A549 (cell line): ENCODE data around the gene CAVIN1. TPM values are rescaled to one million over a fixed set of nuclear protein-coding genes. Genes with fewer than 3 reads are reported as not detected.
A peak's percentile ranks its signal among the peaks of the same experiment; 100 is the strongest.

Experiments
- ATAC-seq, 2 experiments: fragments of 200-7000 bp in 1 of 2; fragments of >200 bp in 1 of 2; cut with Nextera tagmentation in 1 of 2; cut with Tn5 transposase in 1 of 2; 3 replicates each; pipeline versions ENCODE4 v1.8.0 to v1.9.1; 2018 to 2020; ENCODE audit warnings: mild to moderate bottlenecking in 1 of 2, moderate library complexity in 1 of 2
- CTCF ChIA-PET: fragments of 300-600 bp; sonication (Branson Sonifier 250); formaldehyde crosslinking; extraction: SDS; loops from one replicate; lab custom pipeline; 2021; ENCODE audit warnings: antibody characterized with exemption, inconsistent platforms; lab: Yijun Ruan, JAX
- POLR2A ChIA-PET: fragments of 350-600 bp; formaldehyde crosslinking; extraction: SDS; loops from one replicate; lab custom pipeline; 2021; ENCODE audit warnings: antibody characterized with exemption, inconsistent platforms; lab: Yijun Ruan, JAX
- DNase-seq, 2 experiments: peaks; one replicate each; pipeline versions ENCODE4 v3.0.0 to v3.0.0-alpha.2; 2011 to 2016; ENCODE audit warnings: low read depth in 1 of 2, low spot score in 1 of 2
- FAIRE-seq: peaks from 2 replicates; lab custom pipeline; 2011; peaks lifted over from hg19 to GRCh38; lab: Jason Lieb, UNC
- H3K27ac ChIP-seq, 2 experiments: fragments of >200 bp; sonication (Bioruptor Twin); formaldehyde crosslinking; 3 replicates each; pipeline ENCODE4 v1.5.1; 2016 to 2017
- H3K4me1 ChIP-seq: fragments of >200 bp; sonication (Bioruptor Twin); formaldehyde crosslinking; 3 replicates; pipeline ENCODE4 v1.6.1; 2016
- H3K4me2 ChIP-seq: fragments of >200 bp; sonication (Bioruptor Twin); formaldehyde crosslinking; 3 replicates; pipeline ENCODE4 v1.6.1; 2016
- H3K4me3 ChIP-seq: fragments of >200 bp; sonication (Bioruptor Twin); formaldehyde crosslinking; 3 replicates; pipeline ENCODE4 v1.5.1; 2016
- H3K9me3 ChIP-seq: fragments of >200 bp; sonication (Bioruptor Twin); formaldehyde crosslinking; 3 replicates; pipeline ENCODE4 v1.6.1; 2016
- BHLHE40 ChIP-seq: IDR thresholded peaks from 2 replicates; pipeline ENCODE4 v1.6.1; 2012; ENCODE audit warnings: low read depth, low read length, inconsistent platforms
- CBX2 ChIP-seq: fragments of 200-600 bp; sonication (generic); IDR thresholded peaks from 2 replicates; pipeline ENCODE4 v1.6.1; 2016; ENCODE audit warnings: low read depth, mild to moderate bottlenecking, borderline replicate concordance
- CBX8 ChIP-seq: fragments of 200-600 bp; sonication (generic); IDR thresholded peaks from 2 replicates; pipeline ENCODE4 v1.6.1; 2016
- CEBPB ChIP-seq, 2 experiments: fragments of >200 bp in 1 of 2; sonication (Bioruptor Twin) in 1 of 2; formaldehyde crosslinking in 1 of 2; IDR thresholded peaks; 2 replicates each; pipeline ENCODE4 v1.6.1; 2012 to 2016
- CHD4 ChIP-seq: fragments of 200-600 bp; sonication (generic); IDR thresholded peaks from 2 replicates; pipeline ENCODE4 v1.6.1; 2016; ENCODE audit warnings: antibody characterized with exemption, mild to moderate bottlenecking, borderline replicate concordance
- EHF ChIP-seq: fragments of 250-450 bp; sonication (Bioruptor Pico); IDR thresholded peaks from 2 replicates; pipeline ENCODE4 v1.5.0; 2020; ENCODE audit warnings: mild to moderate bottlenecking
- EHMT2 ChIP-seq: fragments of 200-600 bp; sonication (generic); IDR thresholded peaks from 2 replicates; pipeline ENCODE4 v1.6.1; 2016; ENCODE audit warnings: antibody characterized with exemption, low read depth, mild to moderate bottlenecking, moderate library complexity
- EP300 ChIP-seq, 2 experiments: fragments of >200 bp; sonication (Bioruptor Twin); formaldehyde crosslinking; IDR thresholded peaks; 2 replicates in 1 of 2; 3 replicates in 1 of 2; pipeline ENCODE4 v1.6.1; 2016 to 2017
- FOSL2 ChIP-seq, 2 experiments: fragments of 450-650 bp in 1 of 2; fragments of >200 bp in 1 of 2; sonication (Bioruptor Twin) in 1 of 2; formaldehyde crosslinking; IDR thresholded peaks; 2 replicates each; pipeline versions ENCODE4 v1.5.0 to v1.6.1; 2016 to 2020; ENCODE audit warnings: mild to moderate bottlenecking in 1 of 2, moderate library complexity in 1 of 2
- FOXS1 ChIP-seq: fragments of 250-450 bp; sonication (Bioruptor Pico); IDR thresholded peaks from 2 replicates; pipeline ENCODE4 v1.5.0; 2020; ENCODE audit warnings: mild to moderate bottlenecking, moderate library complexity
- GATA3 ChIP-seq: IDR thresholded peaks from 2 replicates; pipeline ENCODE4 v1.6.1; 2012; ENCODE audit warnings: borderline replicate concordance
- HDAC2 ChIP-seq: fragments of 200-600 bp; sonication (generic); IDR thresholded peaks from 2 replicates; pipeline ENCODE4 v1.6.1; 2016
- JUN ChIP-seq, 2 experiments: fragments of >200 bp; sonication (Bioruptor Twin); formaldehyde crosslinking; IDR thresholded peaks; 2 replicates in 1 of 2; 3 replicates in 1 of 2; pipeline ENCODE4 v1.6.1; 2016 to 2017
- JUNB ChIP-seq: fragments of >200 bp; sonication (Bioruptor Twin); formaldehyde crosslinking; IDR thresholded peaks from 2 replicates; pipeline ENCODE4 v1.6.1; 2016
- MAZ ChIP-seq: fragments of 150-350 bp; IDR thresholded peaks from 2 replicates; pipeline ENCODE4 v1.6.1; 2014; ENCODE audit warnings: antibody characterized with exemption, low read depth, low read length, borderline replicate concordance
- NFE2L2 ChIP-seq: fragments of 150-350 bp; conservative IDR thresholded peaks from 2 replicates; pipeline ENCODE4 v1.6.1; 2014; ENCODE audit warnings: low read length
- NR3C1 ChIP-seq: fragments of >200 bp; sonication (Bioruptor Twin); formaldehyde crosslinking; IDR thresholded peaks from 3 replicates; pipeline ENCODE4 v1.6.1; 2017
- POLR2AphosphoS2 ChIP-seq: conservative IDR thresholded peaks from 2 replicates; pipeline ENCODE4 v1.6.1; 2012; ENCODE audit warnings: low read length, improper control_type of control experiment, inconsistent platforms
- RAD21 ChIP-seq, 2 experiments: fragments of >200 bp in 1 of 2; sonication (Bioruptor Twin) in 1 of 2; formaldehyde crosslinking in 1 of 2; IDR thresholded peaks in 1 of 2; conservative IDR thresholded peaks in 1 of 2; 2 replicates in 1 of 2; 3 replicates in 1 of 2; pipeline ENCODE4 v1.6.1; 2012 to 2018; ENCODE audit warnings: inconsistent platforms in 1 of 2
- RARB ChIP-seq: fragments of 250-450 bp; sonication (Bioruptor Pico); IDR thresholded peaks from 2 replicates; pipeline ENCODE4 v1.8.0; 2021; ENCODE audit warnings: mild to moderate bottlenecking, moderate library complexity
- RFX5 ChIP-seq: fragments of 450-650 bp; IDR thresholded peaks from 2 replicates; pipeline ENCODE4 v1.7.1; 2014; ENCODE audit warnings: antibody characterized with exemption, mild to moderate bottlenecking, moderate library complexity
- ZNF302 ChIP-seq: fragments of 250-450 bp; sonication (Bioruptor Pico); IDR thresholded peaks from 2 replicates; pipeline ENCODE4 v1.9.0; 2021; ENCODE audit warnings: inconsistent platforms, mild to moderate bottlenecking, moderate library complexity
- ZSCAN20 ChIP-seq: fragments of 250-450 bp; sonication (Bioruptor Pico); IDR thresholded peaks from 2 replicates; pipeline ENCODE4 v1.8.0; 2022; ENCODE audit warnings: mild to moderate bottlenecking, moderate library complexity
- WGBS: methylation state at CpG from one replicate; pipeline ENCODE4 v1.1.6; 2017; ENCODE audit errors: missing lambda C conversion rate; 5-methylcytosine and 5-hydroxymethylcytosine counted together
- polyA plus RNA-seq, 4 experiments: library from polyadenylated mRNA; depleted of rRNA in 3 of 4; stranded (reverse); fragments of >200 nt; fragmentation: RNase III in 1 of 4; extraction: RNeasy Plus Mini Kit Qiagen cat#74134 plus additional on column Dnase treatment in 1 of 4; gene quantifications; 2 replicates in 3 of 4; 3 replicates in 1 of 4; pipeline ENCODE4 v1.2.3, GENCODE V29; 2011 to 2017
- TF ChIP-seq, protein P1 (sequence below): fragments of 200-600 bp; sonication (generic); IDR thresholded peaks from 2 replicates; pipeline ENCODE4 v1.6.1; 2016; ENCODE audit warnings: antibody characterized with exemption, mild to moderate bottlenecking, moderate library complexity
- TF ChIP-seq, protein P2 (sequence below): fragments of 450-650 bp; IDR thresholded peaks from 2 replicates; pipeline ENCODE4 v1.6.1; 2014; ENCODE audit warnings: antibody characterized with exemption

CAVIN1 gene
- polyA plus RNA-seq, 2 of the 4 experiments (the other 2 are of a cell fraction): 101 to 371 TPM

DNA sequence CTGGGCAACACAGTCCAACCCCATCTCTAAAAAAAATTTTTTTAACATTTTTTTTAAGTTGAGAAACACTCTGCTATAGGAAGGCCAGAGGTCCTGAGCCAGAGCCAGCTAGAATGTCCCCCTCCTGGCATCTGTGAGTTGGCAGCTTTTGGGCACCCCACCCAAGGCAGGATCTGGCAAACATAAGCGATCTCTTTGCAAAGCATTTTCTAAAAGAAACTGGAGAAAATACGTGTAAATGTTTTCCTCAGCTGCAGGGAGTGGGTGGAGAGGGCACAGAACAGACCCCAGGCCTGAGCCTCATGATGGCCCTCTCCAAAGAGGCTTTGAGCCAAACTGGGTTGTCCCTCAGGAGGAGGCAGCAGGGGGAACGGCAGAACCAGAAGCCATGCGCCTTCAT lies 11.7 kb downstream of the CAVIN1 start:
- 80% methylated on average over 4 of the region's 4 CpGs for WGBS
- H3K4me2 ChIP-seq: peak overlapping the region; percentile 20; the same call in 2 of the 3 replicates
- ATAC-seq: no peak

DNA sequence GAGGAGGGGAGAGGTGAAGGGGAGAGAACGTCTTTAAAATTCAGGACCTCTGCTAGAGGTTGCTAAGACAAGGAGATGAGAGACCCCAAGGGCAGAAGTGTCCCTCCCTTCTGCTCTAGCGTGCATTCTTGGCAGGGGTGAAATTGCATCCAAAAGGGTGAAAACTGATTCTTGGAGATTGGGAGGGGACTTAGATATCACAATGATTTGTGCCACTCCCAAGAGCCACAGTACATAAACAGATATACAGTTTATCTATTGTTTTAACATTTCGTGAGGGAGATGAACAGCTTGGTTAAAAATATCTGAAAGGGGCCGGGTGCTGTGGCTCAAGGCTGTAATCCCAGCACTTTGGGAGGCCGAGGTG lies 12.8 kb downstream of the CAVIN1 start:
- ChIA-PET POLR2A (interaction anchor here (1.3 to 2.1 kb wide), 5 partner anchors 11 to 126 kb away, joined by 3 to 56 read pairs (median 13); partner anchors contain the start of genes CAVIN1, NAGLU and STAT3), CTCF (interaction anchor here (0.9 to 33.2 kb wide), 12 partner anchors 11 to 120 kb away, joined by 3 to 1360 read pairs (median 9); partner anchors contain the start of genes CAVIN1 and STAT3)
- ATAC-seq (no peak), DNase-seq (no peak), FAIRE-seq (no peak)
- 59% methylated on average over 5 of the region's 5 CpGs for WGBS
- peak overlapping the region; percentile 86 for H3K4me2 ChIP-seq
- H3K4me3 ChIP-seq: 0 out of 3 replicates have a peak overlapping the region, but pooled peaks have one; percentile 5
- TF ChIP-seq JUNB (no peak), HDAC2 (no peak), MAZ (no peak), RFX5 (no peak), EHF (CRISPR knock-in tag) (no peak), BHLHE40 (no peak), RAD21 (conservative IDR thresholded peaks at IDR 0.05 in 1 of 2, IDR thresholded peaks at IDR 0.05 in 1 of 2) (no peak), FOXS1 (CRISPR knock-in tag) (no peak), CBX2 (no peak)
- TF ChIP-seq, all 56 proteins: peak for 0
- peak overlapping the region; percentile 79 to 84 for H3K27ac ChIP-seq
- no peaks in the 10 kb centered on the region for H3K9me3 ChIP-seq
- peaks cover 76% of the 10 kb centered on the region for H3K4me1 ChIP-seq

More for the DNA sequence above, 11.7 kb downstream of the CAVIN1 start:
- H3K4me1 ChIP-seq: peaks cover 80% of the 10 kb centered on the region
- no peaks in the 10 kb centered on the region for H3K9me3 ChIP-seq
- H3K4me3 ChIP-seq: no peak overlapping the region
- ChIA-PET CTCF (interaction anchor here (0.7 to 33.2 kb wide), 8 partner anchors 8 to 120 kb away, joined by 3 to 1360 read pairs (median 14); partner anchors contain the start of genes CAVIN1 and STAT3), POLR2A (interaction anchor here (1.2 kb wide), 1 partner anchor 11 kb away, joined by 8 read pairs; the partner anchor contains the start of gene CAVIN1)
- no peak for DNase-seq
- TF ChIP-seq, protein P1, sequence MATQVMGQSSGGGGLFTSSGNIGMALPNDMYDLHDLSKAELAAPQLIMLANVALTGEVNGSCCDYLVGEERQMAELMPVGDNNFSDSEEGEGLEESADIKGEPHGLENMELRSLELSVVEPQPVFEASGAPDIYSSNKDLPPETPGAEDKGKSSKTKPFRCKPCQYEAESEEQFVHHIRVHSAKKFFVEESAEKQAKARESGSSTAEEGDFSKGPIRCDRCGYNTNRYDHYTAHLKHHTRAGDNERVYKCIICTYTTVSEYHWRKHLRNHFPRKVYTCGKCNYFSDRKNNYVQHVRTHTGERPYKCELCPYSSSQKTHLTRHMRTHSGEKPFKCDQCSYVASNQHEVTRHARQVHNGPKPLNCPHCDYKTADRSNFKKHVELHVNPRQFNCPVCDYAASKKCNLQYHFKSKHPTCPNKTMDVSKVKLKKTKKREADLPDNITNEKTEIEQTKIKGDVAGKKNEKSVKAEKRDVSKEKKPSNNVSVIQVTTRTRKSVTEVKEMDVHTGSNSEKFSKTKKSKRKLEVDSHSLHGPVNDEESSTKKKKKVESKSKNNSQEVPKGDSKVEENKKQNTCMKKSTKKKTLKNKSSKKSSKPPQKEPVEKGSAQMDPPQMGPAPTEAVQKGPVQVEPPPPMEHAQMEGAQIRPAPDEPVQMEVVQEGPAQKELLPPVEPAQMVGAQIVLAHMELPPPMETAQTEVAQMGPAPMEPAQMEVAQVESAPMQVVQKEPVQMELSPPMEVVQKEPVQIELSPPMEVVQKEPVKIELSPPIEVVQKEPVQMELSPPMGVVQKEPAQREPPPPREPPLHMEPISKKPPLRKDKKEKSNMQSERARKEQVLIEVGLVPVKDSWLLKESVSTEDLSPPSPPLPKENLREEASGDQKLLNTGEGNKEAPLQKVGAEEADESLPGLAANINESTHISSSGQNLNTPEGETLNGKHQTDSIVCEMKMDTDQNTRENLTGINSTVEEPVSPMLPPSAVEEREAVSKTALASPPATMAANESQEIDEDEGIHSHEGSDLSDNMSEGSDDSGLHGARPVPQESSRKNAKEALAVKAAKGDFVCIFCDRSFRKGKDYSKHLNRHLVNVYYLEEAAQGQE: no peak
- no peak for TF ChIP-seq EP300 (IDR thresholded peaks at IDR 0.05)
- no peak for TF ChIP-seq ZSCAN20 (CRISPR knock-in tag)
- FAIRE-seq: no peak
- peak overlapping the region; percentile 18 to 84; a peak in 5 of 6 replicates for H3K27ac ChIP-seq

DNA sequence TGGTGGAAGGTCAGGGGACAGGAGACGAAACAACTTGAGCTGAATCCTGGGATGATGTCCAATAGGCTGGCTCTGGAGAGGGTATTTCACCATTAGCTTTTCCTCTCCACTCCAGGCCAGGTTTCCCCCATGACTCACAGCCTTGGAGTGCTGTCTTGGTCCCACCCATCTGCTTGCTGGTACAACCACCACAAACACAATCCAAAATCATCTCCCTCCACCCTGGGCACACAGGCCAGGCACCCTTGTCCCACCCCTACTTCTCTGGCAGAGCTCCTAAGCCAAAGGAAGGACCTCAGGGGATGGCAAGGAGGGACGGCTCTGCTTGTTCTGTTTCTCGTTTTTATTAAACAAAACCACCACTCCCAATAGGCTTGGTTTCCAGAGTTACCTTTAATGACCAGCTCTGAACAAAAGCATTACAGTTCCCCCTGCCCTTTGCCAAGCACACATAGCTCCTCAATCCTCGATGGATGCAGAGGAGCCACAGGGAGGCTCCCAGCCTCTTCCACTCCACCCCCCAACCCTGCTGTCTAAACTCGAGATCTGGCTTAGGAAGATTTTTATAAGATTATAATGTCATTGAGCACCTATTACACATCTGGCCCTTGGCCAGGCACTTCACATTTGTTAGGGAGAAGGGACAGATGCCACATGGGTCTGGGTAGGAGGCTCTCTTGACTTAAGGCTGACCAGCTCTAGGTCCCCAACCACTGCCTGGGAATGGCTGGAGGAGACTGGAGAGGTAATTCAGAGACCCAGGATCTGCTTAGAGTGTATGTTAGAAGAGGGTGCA lies 13.3 kb downstream of the CAVIN1 start:
- H3K4me3 ChIP-seq: peak overlapping the region; percentile 5; the same call in 1 of the 3 replicates
- peak; percentile 78 to 82 for ATAC-seq
- TF ChIP-seq JUN (IDR thresholded peaks at IDR 0.05) (peak in 1 of 2 experiments; percentile 43; a peak in 2 of 5 replicates), FOSL2 (IDR thresholded peaks at IDR 0.05) (peak; percentile 41; the same call in 1 of the 2 replicates), FOSL2 (CRISPR knock-in tag; IDR thresholded peaks at IDR 0.05) (peak; percentile 88), CEBPB (IDR thresholded peaks at IDR 0.05) (peak in 1 of 2 experiments; percentile 74; a peak in 2 of 4 replicates), GATA3 (no peak; the same call in 1 of the 2 replicates), EHMT2 (no peak), RARB (CRISPR knock-in tag) (no peak), CHD4 (no peak), POLR2AphosphoS2 (0 out of 2 replicates have a peak, but pooled peaks have one; percentile 35), ZNF302 (CRISPR knock-in tag) (no peak), NFE2L2 (no peak), CBX8 (no peak), NR3C1 (no peak), RAD21 (conservative IDR thresholded peaks at IDR 0.05 in 1 of 2, IDR thresholded peaks at IDR 0.05 in 1 of 2) (peak in 1 of 2 experiments; percentile 17; a peak in 1 of 5 replicates), FOXS1 (CRISPR knock-in tag) (no peak)
- TF ChIP-seq, protein P2, sequence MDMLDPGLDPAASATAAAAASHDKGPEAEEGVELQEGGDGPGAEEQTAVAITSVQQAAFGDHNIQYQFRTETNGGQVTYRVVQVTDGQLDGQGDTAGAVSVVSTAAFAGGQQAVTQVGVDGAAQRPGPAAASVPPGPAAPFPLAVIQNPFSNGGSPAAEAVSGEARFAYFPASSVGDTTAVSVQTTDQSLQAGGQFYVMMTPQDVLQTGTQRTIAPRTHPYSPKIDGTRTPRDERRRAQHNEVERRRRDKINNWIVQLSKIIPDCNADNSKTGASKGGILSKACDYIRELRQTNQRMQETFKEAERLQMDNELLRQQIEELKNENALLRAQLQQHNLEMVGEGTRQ: no peak
- TF ChIP-seq, all 56 proteins: peak for 5
- peak overlapping the region; percentile 79 to 84 for H3K27ac ChIP-seq
- POLR2A ChIA-PET: interaction anchor here (0.7 to 2.1 kb wide), 10 partner anchors 11 to 127 kb away, joined by 3 to 56 read pairs (median 6); partner anchors contain the start of genes CAVIN1, NAGLU and STAT3
- peak; percentile 91 for FAIRE-seq
- CTCF ChIA-PET: interaction anchor here (0.6 to 33.2 kb wide), 16 partner anchors 12 to 188 kb away, joined by 3 to 1360 read pairs (median 6); partner anchors contain the start of genes CAVIN1 and STAT3
- peak overlapping the region; percentile 86 for H3K4me2 ChIP-seq
- WGBS: under 1% methylated on average over 5 of the region's 5 CpGs
- peaks cover 70% of the 10 kb centered on the region for H3K4me1 ChIP-seq
- DNase-seq: peak; percentile 89 to 99
- no peaks in the 10 kb centered on the region for H3K9me3 ChIP-seq
